ENCODE results near the gene CHRM1. TPM values are rescaled to one million over a fixed set of nuclear protein-coding genes. Genes with fewer than 3 reads are reported as not detected.
"Not testable (repeated sequence)": the region's sequence is repeated elsewhere in the genome, so short reads cannot be mapped to it uniquely, and the experiment has no call there.

CHRM1 gene, protein sequence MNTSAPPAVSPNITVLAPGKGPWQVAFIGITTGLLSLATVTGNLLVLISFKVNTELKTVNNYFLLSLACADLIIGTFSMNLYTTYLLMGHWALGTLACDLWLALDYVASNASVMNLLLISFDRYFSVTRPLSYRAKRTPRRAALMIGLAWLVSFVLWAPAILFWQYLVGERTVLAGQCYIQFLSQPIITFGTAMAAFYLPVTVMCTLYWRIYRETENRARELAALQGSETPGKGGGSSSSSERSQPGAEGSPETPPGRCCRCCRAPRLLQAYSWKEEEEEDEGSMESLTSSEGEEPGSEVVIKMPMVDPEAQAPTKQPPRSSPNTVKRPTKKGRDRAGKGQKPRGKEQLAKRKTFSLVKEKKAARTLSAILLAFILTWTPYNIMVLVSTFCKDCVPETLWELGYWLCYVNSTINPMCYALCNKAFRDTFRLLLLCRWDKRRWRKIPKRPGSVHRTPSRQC
- polyA plus RNA-seq = not detected

DNA sequence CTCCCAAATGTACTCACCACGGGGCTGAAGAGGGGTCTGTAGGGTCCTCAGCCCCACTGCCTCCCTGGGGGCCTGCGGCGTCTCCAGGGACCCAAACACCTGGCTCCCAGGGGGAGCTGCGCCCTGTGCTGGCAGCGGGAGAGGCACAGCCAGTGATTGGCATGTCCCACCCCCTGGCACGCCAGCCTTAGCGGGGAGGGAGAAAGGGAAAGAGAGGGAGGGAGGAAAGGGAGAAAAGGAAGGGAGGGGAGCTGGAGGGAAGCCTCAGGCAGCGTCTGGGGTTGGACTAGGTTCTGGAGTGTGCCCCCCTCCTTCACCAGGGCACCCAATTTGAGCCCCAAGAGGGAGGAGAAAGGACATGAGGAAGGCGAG is at the start of gene CHRM1:
Gene CHRM1 (minus strand): TSS at position 163 of the 372 bp plus-strand sequence. CDS start 10,263 bp downstream, outside the sequence.
- Mint-ChIP-seq H3K4me1 (peaks cover 12 to 19% of the 10 kb centered on the region in 2 donors), H3K27ac (no peak within 1 kb of the TSS), H3K9me3 (no peaks in the 10 kb centered on the region), H3K36me3 (no peaks in the 10 kb centered on the region), H3K27me3 (ENCODE audit: low read depth in 3 of 3) (peaks cover 9 to 29% (median 16%) of the 10 kb centered on the region in 3 donors), H3K4me3 (no peak within 1 kb of the TSS)
- no peak for DNase-seq

DNA sequence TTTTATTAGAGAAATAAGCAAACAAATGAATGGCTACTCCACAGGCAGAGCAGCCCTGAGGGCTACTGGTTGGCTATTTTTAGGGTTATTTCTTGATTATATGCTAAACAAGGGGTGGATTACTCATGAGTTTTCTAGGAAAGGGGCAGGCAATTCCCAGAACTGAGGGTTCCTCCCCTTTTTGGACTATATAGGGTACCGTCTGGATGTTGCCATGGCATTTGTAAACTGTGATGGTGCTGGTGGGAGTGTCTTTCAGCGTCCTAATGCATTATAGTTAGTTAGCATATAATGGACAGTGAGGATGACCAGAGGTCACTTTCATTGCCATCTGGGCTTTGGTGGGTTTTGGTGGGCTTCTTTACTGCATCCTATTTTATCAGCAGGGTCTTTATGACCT is 44.4 kb upstream of the CHRM1 start:
- Mint-ChIP-seq H3K9me3 (no peaks in the 10 kb centered on the region), H3K4me1 (no peaks in the 10 kb centered on the region), H3K27me3 (ENCODE audit: low read depth in 3 of 3) (peaks cover 0 to 10% (median 3%) of the 10 kb centered on the region in 3 donors), H3K27ac (no peak overlapping the region), H3K36me3 (no peaks in the 10 kb centered on the region), H3K4me3 (no peak overlapping the region)
- DNase-seq = no peak

DNA sequence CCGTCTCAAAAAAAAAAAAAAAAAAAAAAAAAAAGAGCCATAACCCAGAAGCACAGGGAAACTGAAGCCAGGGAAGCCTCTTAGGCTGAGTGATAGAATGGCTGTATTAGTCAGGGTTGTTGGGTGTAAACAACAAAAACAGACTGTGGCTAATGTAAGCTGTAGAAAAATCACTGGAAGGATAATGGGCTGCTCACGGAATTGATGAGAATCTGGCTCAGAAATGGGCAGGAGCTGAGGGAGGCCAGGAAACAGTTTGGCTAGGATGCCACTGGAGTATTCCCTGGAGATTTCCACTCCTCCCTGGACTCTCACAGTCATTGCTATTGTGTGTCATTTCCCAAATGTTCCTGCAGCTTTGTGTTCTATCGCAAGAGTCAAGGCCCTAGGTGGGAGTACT is 41.2 kb upstream of the CHRM1 start:
- Mint-ChIP-seq H3K27me3 (ENCODE audit: low read depth in 3 of 3) (peaks cover 0 to 8% (median 4%) of the 10 kb centered on the region in 3 donors), H3K4me1 (no peaks in the 10 kb centered on the region)

GRCh38 chr11:62961017-62961570 is 39.9 kb upstream of the CHRM1 start:
- Mint-ChIP-seq H3K4me3 (no peak overlapping the region), H3K4me1 (no peaks in the 10 kb centered on the region), H3K9me3 (no peaks in the 10 kb centered on the region), H3K27me3 (ENCODE audit: low read depth in 3 of 3) (peaks cover 0 to 13% (median 4%) of the 10 kb centered on the region in 3 donors), H3K36me3 (no peaks in the 10 kb centered on the region), H3K27ac (no peak overlapping the region)
- DNase-seq = no peak

More for the DNA sequence above, 41.2 kb upstream of the CHRM1 start:
- Mint-ChIP-seq H3K4me3 (no peak overlapping the region), H3K36me3 (no peaks in the 10 kb centered on the region), H3K9me3 (no peaks in the 10 kb centered on the region), H3K27ac (no peak overlapping the region)
- DNase-seq = no peak

DNA sequence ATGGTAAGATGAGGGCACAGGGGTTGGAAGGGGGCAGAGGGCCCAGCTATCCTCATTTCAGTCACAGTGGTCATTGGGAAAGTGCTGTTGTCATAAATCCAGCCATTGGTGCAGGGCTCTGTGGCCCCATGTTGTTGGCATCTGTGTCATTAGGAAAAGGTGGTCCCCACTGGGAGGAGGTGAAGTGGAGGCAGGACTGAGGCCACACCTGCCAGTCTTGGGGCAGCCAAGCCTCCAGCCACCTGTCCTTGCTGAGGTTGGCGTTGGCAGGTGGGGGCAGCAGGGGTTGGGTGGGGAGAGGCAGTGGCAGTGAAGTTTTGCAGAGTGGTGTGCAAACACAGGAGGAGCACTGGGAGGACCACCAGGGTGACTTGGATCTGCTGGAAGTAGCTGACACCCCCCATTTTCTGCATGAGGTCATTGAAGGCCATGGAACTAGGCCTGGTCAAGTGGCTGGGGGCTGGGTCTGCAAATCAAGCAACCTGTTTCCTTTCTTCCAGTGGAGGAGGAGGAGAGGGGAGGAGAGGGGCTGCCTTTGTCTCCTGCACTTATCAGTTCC is 38.3 kb upstream of the CHRM1 start:
- Mint-ChIP-seq H3K36me3 (no peaks in the 10 kb centered on the region), H3K27me3 (ENCODE audit: low read depth in 3 of 3) (peaks cover 0 to 16% (median 7%) of the 10 kb centered on the region in 3 donors), H3K27ac (no peak overlapping the region), H3K4me1 (no peaks in the 10 kb centered on the region), H3K9me3 (no peaks in the 10 kb centered on the region), H3K4me3 (no peak overlapping the region)
- DNase-seq = no peak

- Mint-ChIP-seq H3K4me3 (no peak overlapping the region), H3K36me3 (no peaks in the 10 kb centered on the region), H3K27ac (no peak overlapping the region), H3K4me1 (no peaks in the 10 kb centered on the region), H3K9me3 (no peaks in the 10 kb centered on the region), H3K27me3 (ENCODE audit: low read depth in 3 of 3) (peaks cover 0 to 14% (median 7%) of the 10 kb centered on the region in 3 donors)
- no peak for DNase-seq
These were observed 37.6 kb upstream of the CHRM1 start for GRCh38 chr11:62958547-62959421.

DNA sequence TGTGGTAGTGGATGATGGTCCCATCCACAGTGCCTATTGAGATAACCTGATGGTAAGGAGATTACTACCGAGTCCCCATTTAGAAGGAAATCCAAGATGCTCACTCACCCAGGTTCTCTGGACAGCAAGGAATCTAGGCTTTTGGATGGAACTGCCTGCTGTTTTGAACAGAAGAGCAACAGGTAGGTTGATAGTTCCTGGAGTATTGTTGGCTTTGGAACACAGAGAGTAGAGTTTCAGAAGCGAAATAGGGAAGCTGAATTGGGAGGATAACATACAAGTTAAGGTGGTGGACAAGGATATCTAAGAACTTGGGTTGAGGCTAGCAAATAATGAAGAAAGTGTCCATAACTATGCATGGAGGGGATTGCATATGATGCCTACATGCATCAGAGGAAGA is 36.0 kb upstream of the CHRM1 start:
- no peaks in the 10 kb centered on the region for H3K9me3 Mint-ChIP-seq
- no peak for DNase-seq
- peaks cover 0 to 12% (median 10%) of the 10 kb centered on the region in 3 donors for H3K27me3 Mint-ChIP-seq (ENCODE audit: low read depth in 3 of 3)
- no peak overlapping the region for H3K4me3 Mint-ChIP-seq
- H3K4me1 Mint-ChIP-seq = no peaks in the 10 kb centered on the region
- no peaks in the 10 kb centered on the region for H3K36me3 Mint-ChIP-seq
- H3K27ac Mint-ChIP-seq = no peak overlapping the region

DNA sequence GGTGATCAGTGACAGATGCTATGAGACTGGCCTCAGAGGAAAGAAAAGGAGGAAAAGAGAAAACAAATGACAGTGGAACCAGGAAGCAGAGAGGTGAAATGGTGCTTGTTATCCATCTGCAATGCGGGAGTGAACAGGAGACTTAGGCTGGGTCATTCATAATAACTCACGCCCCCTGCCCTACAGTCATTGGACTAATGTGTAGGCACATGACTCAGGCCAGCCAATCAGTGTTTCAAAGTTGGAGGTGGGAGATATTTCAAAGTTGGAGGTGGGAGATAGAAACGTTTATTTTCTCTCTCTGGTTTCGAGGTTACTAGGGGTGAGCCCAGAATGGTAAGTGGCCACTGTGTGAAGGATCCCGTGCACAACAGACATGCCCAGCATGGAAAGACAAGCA is 33.3 kb upstream of the CHRM1 start:
- no peak overlapping the region for H3K27ac Mint-ChIP-seq
- H3K4me1 Mint-ChIP-seq = no peaks in the 10 kb centered on the region
- peaks cover 0 to 12% (median 10%) of the 10 kb centered on the region in 3 donors for H3K27me3 Mint-ChIP-seq (ENCODE audit: low read depth in 3 of 3)
- DNase-seq = no peak
- H3K36me3 Mint-ChIP-seq = no peaks in the 10 kb centered on the region
- no peaks in the 10 kb centered on the region for H3K9me3 Mint-ChIP-seq
- H3K4me3 Mint-ChIP-seq = no peak overlapping the region

DNA sequence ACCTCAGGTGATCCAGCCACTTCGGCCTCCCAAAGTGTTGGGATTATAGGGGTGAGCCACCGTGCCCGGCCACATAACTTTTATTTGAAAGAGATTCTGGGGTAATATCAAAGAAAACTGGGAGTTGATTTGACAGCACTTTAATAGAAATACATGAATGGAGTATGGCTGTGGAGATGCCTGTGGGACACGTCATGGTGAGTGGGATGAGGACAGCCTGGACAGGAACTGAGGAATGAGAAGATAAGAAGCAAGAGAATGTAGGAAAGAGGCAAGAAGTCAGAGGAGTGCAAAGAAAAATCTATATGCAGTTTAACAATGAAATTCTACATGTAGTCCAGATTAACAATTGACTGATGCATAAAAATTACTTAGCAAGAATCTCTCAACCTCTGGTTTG is 32.6 kb upstream of the CHRM1 start:
- Mint-ChIP-seq H3K27me3 (ENCODE audit: low read depth in 3 of 3) (peaks cover 0 to 12% (median 9%) of the 10 kb centered on the region in 3 donors), H3K36me3 (no peaks in the 10 kb centered on the region), H3K4me3 (no peak overlapping the region), H3K9me3 (no peaks in the 10 kb centered on the region), H3K27ac (peak overlapping the region in 1 of 6 donors; percentile 17), H3K4me1 (no peaks in the 10 kb centered on the region)
- DNase-seq = no peak

DNA sequence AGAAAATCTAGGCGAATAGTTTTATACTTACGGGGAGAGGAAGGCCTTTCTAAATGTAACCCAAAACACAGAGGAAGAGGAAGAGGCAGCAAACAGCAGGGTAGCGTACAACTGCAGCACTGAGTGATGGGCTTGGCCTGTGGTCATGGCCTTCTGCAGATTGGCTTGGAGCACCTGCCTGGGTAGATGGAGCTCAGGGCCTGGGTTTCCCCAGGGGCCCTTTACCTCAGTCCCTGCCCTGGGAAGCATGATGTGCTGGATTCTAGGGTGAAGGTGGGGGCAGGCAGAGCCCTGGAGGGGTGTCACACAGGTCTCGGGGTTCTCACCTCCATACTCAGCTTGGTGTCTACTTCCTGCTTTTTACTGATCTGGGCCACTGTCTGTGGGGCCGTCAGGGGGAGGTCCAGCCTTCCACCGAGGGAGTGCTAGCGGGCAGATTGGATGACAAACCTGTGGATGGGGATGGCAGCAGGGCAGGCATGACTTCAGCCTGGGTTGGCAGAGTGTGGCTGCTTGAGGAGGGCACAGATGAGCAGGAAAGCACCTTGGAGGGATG is 27.7 kb upstream of the CHRM1 start:
- Mint-ChIP-seq H3K27ac (no peak overlapping the region), H3K4me1 (no peaks in the 10 kb centered on the region), H3K4me3 (no peak overlapping the region), H3K27me3 (ENCODE audit: low read depth in 3 of 3) (peaks cover 0 to 9% (median 5%) of the 10 kb centered on the region in 3 donors), H3K9me3 (no peaks in the 10 kb centered on the region), H3K36me3 (no peaks in the 10 kb centered on the region)
- no peak for DNase-seq

- H3K4me3 Mint-ChIP-seq, H3K4me1 Mint-ChIP-seq: not testable (repeated sequence)
These were observed 24.4 kb upstream of the CHRM1 start for GRCh38 chr11:62945538-62945937.

DNA sequence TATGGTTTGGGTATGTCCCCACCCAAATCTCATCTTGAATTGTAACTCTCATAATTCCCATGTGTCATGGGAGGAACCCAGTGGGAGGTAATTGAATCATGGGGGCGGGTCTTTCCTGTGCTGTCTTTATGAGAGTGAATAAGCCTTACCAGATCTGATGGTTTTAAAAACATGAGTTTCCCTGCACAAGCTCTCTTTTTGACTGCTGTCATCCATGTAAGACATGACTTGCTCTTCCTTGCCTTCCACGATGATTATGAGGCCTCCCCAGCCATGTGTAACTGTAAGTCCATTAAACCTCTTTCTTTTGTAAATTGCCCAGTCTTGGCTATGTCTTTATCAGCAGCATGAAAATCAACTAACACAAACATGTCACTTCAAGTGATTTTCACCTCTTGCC is 16.4 kb upstream of the CHRM1 start:
- not testable (repeated sequence) for H3K36me3 Mint-ChIP-seq; H3K4me3 Mint-ChIP-seq; DNase-seq; H3K4me1 Mint-ChIP-seq; H3K27ac Mint-ChIP-seq; H3K9me3 Mint-ChIP-seq; H3K27me3 Mint-ChIP-seq (ENCODE audit: low read depth in 3 of 3)

More at GRCh38 chr11:62945538-62945937, 24.4 kb upstream of the CHRM1 start:
- not testable (repeated sequence) for DNase-seq; H3K27me3 Mint-ChIP-seq (ENCODE audit: low read depth in 3 of 3); H3K27ac Mint-ChIP-seq; H3K36me3 Mint-ChIP-seq; H3K9me3 Mint-ChIP-seq

DNA sequence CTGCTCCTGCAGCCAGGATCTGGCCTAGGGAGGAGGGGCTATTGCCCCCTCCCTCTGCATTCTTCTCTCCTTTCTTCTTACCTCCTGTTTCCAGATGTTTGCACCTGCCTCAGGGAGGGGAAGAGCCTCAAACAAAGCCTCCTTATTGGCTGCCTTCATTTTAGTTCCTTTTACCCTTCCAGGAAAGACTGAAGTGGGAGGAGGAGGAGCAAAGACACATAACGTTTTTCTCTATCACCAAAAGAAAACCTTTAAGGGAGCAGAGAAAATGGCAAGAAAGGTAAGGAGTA is 13.3 kb upstream of the CHRM1 start:
- Mint-ChIP-seq H3K27me3 (ENCODE audit: low read depth in 3 of 3) (peaks cover 0 to 13% (median 1%) of the 10 kb centered on the region in 3 donors), H3K9me3 (peaks cover 0 to 1% (median 0%) of the 10 kb centered on the region in 6 donors), H3K4me3 (no peak overlapping the region), H3K36me3 (no peaks in the 10 kb centered on the region), H3K27ac (no peak overlapping the region), H3K4me1 (no peaks in the 10 kb centered on the region)
- DNase-seq = no peak

Measured in immature natural killer cell (primary cell).